ENCODE results near the gene PRELID1.
A peak's percentile ranks its signal among the peaks of the same experiment; 100 is the strongest.
"Not testable (repeated sequence)": the region's sequence is repeated elsewhere in the genome, so short reads cannot be mapped to it uniquely, and the experiment has no call there.

Gene PRELID1, protein sequence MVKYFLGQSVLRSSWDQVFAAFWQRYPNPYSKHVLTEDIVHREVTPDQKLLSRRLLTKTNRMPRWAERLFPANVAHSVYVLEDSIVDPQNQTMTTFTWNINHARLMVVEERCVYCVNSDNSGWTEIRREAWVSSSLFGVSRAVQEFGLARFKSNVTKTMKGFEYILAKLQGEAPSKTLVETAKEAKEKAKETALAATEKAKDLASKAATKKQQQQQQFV

DNA sequence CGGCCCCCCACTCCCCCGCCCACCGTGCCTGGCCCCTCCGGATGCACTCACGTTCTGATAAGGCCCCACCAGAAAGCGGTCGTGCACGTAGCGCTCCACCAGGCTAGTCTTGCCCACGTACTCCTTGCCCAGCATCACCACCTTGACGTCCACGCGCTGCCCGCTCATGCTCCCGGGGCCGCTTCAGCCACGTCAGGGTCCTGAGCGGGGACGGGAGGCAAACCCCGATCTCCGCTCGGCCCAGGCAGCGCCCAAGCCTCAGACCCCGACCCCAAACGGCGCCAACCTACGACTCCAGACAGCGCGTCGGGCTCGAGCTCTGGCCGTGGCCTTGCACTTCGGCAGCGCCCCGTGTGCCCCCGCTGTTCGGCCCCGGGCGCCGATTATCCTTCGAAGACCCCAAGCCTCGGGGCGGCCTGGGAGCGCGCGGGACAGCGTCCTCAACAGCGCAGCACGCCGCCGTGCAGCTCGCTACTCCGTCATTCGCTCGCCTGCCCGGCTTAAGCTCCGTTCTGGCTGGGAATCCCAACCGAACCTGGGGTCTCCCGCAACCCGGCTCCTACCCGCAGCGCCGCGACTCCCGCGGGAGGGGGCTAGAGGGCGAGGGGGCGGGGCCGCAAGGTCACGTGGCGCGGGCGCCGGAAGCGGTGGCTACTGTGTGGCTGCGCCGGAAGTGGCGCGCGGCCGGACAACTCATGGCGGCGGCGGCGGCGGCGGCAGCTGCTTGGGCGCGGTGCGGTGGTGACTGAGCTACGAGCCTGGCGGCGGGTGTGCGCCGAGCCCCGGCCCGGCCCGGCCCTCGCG, at the start of gene PRELID1, which contains the start of gene RAB24:
Gene PRELID1, plus strand, starts transcription at position 679 of the 804 bp plus-strand sequence. CDS start 187 bp downstream, outside the sequence.
Gene RAB24, minus strand, starts transcription at position 599 of the 804 bp plus-strand sequence. Its CDS starts 431 bp downstream, at position 168.
- peak; percentile 41 for DNase-seq

DNA sequence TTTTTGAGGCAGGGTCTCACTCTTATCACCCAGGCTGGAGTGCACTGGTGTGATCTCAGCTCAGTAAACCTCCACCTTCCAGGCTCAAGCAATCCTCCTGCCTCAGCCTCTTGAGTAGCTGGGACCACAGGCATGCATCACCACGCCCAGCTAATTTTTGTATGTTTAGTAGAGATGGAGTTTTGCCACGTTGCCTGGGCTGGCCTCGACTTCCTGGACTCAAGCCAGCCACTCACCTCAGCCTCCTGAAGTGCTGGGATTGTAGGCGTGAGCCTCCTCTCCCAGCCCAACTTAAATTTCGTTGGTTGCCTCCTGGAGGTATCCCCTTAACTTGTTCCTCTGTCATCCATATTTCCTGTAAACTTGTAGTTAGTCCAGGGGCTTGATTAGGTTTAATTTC, 47.3 kb upstream of the PRELID1 start:
- DNase-seq: no peak

DNA sequence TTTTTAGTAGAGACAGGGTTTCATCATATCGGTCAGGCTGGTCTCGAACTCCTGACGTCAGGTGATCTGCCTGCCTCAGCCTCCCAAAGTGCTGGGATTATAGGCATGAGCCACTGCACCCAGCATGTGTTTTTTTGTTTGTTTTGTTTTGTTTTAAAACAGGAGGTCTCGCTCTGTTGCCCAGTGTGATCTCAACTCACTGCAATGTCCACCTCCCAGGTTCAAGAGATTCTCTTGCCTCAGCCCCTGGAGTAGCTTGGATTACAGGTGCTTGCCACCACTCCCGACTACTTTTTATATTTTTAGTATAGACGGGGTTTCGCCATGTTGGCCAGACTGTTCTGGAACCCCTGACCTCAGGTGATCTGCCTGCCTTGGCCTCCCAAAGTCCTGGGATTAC, 44.9 kb upstream of the PRELID1 start:
- DNase-seq: not testable (repeated sequence)

DNA sequence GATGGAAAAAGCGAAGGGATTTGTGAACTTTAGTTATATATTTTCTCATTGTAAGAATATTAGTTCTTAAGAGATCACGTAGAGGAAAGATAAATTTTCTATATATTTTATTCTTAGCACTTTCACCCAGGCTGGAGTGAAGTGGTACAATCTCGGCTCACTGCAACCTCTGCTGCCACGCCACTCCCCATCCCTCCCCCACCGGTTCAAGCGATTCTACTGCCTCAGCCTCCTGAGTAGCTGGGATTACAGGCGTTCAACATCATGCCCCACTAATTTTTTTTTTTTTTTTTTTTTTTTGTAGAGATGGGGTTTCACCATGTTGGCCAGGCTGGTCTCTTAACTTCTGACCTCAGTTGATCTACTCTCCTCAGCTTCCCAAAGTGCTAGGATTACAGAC, 42.6 kb upstream of the PRELID1 start:
- no peak for DNase-seq

DNA sequence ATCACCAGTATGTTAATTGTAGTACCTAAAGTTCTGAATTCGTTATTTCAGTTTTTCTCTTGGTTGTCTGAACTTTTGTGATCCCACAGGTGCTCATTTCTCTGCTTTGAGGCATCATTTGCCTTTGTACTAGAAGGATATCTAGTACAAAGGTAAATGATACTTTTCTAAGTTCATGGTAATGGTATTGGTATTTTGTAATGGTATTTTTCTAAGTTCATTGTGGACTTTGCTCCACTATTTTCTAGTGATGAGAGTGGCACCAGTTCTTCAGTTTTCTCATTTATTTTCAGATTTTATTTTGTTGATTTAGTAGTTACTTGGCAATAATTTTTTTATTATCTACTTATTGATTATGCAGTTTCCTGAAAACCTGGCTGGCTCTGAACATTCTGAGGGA, 42.1 kb upstream of the PRELID1 start:
- DNase-seq: no peak

DNA sequence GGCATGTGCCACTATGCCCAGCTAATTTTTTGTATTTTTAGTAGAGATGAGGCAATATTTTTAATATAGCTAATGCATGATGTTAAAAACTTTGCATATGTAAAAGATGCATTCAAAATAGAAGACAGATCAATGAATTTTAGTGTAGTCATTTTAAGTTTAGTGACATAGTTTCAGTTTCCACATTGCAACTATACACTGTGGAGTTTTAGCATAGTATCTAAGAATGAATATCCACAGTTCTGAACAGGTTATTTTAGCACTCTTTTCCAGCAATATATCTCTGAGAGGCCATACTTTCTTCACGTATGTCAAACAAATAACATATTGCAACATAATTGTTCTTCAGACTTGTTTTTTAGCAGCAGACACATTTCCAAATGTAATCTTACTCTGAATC, 39.4 kb upstream of the PRELID1 start:
- no peak for DNase-seq

DNA sequence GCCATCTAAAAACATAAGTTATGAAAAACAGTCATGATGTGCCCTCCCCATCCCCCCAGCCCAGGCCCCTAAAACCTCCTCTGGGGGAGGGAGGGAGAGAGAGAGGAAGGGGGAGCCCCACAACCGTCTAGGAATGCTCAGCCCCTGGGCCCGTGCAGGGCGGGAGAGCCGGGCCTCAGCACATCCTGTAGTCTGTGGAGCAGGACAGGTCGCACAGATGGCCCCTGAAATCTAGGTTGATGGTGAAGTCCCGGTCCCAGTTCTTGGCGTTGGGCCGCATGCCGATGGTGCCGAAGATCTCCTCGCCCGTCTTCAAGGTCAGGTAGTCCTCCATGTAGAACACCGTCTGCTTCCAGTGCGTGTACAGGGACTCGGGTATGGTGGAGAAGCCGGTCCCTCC, 38.2 kb upstream of the PRELID1 start:
- no peak for DNase-seq

DNA sequence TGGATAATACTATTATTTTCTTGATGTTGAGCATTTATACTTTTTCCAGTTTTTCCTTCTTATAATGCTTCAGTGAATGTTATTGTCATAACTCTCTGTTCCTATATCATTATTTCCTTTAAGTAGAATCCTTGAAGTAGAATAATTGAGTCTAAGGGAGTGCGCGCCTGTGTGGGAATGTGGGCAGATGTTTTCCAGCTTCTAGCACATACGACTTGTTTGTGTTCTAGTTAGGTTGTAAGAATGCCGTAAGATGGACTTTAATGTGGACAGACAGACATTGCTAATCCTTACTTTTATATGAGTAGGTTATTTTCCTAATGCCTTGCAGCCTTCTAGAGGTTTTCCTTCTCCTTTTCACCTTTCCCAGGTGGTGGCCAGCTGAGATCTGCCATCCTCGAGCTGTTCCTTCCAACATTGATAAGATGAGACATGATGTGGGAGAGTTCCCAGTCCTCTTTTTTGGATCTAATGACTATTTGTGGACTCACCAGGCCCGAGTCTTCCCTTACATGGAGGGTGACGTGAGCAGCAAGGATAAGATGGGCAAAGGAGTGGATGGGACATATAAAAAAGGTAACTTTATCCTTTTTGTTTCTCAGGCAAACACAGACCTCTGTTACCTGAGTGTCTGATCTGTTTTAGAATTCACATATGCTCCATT, 34.2 kb upstream of the PRELID1 start:
- no peak for DNase-seq

DNA sequence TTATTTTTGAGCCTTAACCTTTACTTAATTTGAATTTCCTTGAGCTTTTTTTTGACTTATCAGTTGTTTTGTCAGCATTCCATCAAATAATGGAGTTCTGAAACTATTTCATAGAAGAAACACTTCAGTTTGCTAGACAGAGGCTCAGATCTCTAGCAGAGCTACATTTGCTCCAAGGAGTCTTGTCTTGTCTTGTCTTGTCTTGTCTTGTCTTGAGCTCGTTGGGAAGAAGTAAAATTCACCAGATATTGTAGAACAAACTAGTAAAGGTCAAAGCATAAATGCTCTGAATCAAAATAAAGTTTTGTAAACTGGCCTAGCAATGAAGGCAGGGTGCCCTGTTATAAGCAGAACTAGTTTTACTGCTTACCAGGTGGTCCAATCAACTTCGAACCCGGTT, 33.6 kb upstream of the PRELID1 start:
- no peak for DNase-seq

DNA sequence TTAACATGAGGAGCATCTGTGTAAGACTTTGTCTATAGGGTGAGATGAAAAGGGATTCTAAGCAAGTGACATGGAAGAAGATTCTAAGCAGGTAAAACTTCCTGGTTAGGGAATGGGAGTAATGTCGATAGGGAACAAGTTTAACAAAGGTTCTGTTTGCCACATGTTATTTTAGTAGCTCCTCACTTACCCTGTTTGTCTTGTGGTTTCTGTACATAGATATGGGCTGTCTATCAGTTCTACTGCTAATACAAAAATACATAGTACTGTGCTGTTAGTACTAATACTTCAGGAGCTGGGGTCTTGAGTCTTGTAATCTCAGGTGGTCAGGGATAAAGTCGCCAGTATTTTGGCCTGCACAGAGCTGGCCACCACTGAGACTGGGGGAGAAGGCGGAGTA, 32.9 kb upstream of the PRELID1 start:
- DNase-seq: no peak

DNA sequence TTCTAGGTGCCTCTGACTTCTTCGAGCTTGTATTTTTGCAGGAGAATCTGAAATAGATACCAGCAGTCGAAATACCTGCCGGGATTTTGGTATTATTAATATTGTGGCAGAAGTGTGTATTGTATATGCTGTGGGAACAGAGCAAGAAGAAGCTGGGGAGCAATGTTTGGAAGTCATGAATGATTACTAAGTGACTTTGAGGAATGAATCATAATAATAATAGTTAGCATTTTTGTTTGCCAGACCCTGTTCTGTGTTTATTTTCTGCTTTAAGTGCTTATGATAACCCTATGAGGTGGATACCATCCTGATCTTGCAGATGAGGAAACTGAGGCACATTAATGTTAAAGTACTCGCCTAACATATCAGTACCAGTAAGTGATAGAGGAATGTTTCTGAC, 32.5 kb upstream of the PRELID1 start:
- DNase-seq: no peak

DNA sequence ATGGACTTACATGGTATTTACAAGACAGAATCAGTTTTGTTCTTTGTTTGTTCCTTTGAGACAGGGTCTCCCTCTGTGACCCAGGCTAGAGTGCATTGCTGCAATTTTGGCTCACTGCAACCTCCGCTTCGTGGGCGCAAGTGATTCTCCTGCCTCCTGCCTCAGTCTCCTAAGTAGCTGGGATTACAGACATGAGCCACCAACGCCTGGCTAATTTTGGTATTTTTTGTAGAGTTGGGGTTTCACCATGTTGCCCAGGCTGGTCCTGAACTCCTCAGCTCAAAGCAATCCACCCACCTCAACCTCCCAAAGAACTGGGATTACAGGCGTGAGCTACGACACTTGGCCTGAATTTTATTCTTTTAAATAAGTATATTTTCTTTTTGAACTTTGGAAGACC, 27.7 kb upstream of the PRELID1 start:
- DNase-seq: no peak

DNA sequence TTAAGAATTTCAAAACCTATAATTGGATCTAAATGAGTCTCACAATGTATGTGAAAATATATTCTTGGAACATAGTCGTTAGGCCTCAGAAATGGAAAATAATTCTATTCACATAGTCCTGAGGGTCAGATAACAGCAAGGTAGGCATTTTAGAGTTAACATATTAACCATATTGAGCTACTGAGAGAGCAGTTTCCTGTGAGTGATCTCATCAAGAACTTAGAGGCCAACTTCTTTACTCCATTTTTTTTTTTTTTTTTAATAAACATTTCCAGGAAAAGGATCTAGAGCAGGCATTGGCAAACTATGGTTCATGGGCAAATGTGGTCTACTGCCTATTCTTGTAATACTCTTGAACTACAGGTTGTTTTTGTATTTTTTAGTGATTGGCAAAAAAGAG, 26.7 kb upstream of the PRELID1 start:
- no peak for DNase-seq

DNA sequence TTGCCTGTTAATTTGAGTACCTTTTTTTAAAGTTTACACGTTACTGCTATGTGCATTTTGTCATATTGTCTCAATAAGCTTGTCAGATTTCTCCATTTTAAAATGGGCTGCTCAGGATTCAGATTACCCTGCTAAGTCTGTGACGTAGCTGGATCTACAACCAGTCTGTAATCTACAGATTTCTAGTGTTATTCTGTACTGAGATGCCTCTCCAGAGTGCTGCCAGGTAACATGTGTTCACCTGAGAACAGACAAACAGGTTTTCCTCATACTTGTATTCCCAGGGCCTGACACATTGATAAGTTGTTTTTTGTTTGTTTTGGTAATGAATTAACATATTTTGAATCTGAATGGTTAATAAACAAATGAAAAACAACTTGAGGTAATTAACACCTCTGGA, 15.4 kb upstream of the PRELID1 start:
- no peak for DNase-seq

DNA sequence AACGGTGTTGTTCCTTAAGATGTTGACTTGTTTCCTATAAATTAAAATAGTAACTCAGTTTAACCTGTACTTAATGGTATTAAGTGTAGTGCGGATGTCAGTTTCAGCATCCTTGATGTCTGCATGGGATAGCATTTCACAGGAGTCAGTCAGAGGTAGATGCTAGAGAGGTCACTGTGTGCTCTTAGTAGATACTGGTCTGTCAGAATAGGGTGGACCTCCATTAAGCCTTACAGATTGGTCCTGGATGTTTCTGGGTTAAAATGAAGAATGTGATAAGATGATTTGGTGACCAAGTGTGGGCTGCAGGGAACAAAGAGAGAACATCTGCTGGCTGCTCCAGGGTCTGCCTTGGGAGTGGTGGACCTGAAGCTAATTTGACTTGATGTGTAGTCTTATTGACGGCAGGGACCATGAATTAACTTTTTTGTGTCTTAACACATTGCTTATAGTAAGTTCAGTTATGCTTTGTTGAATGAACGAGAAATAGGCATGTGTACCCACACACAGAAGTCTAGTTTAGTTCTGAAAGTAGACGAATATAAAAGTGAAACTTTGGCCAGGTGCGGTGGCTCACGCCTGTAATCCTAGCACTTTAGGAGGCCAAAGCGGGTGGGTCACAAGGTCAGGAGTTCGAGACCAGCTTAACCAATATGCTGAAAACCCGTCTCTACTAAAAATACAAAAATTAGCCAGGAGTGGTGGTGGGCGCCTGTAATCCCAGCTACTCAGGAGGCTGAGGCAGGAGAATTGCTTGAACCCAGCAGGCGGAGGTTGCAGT, 12.6 kb upstream of the PRELID1 start:
- DNase-seq: no peak

DNA sequence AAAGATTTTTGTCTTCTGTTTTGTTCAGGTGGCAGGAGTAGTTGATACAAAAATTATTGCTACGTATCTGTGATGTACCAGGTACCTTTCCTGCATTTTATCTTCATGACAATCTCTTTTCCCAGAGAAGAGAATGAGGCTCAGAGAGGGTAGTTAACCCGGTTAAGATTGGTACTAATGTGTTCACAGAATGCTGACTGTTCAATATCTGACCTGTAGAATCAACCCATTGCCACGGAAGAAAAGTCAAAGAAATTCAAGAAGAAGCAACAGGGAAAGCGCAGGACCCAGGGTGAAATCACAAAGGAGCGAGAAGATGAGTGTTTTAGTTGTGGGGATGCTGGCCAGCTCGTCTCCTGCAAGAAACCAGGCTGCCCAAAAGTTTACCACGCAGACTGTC, 11.9 kb upstream of the PRELID1 start:
- DNase-seq: no peak

DNA sequence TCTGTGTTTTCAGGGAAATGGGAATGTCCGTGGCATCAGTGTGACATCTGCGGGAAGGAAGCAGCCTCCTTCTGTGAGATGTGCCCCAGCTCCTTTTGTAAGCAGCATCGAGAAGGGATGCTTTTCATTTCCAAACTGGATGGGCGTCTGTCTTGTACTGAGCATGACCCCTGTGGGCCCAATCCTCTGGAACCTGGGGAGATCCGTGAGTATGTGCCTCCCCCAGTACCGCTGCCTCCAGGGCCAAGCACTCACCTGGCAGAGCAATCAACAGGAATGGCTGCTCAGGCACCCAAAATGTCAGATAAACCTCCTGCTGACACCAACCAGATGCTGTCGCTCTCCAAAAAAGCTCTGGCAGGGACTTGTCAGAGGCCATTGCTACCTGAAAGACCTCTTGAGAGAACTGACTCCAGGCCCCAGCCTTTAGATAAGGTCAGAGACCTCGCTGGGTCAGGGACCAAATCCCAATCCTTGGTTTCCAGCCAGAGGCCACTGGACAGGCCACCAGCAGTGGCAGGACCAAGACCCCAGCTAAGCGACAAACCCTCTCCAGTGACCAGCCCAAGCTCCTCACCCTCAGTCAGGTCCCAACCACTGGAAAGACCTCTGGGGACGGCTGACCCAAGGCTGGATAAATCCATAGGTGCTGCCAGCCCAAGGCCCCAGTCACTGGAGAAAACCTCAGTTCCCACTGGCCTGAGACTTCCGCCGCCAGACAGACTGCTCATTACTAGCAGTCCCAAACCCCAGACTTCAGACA, 9.6 kb upstream of the PRELID1 start:
- no peak for DNase-seq

DNA sequence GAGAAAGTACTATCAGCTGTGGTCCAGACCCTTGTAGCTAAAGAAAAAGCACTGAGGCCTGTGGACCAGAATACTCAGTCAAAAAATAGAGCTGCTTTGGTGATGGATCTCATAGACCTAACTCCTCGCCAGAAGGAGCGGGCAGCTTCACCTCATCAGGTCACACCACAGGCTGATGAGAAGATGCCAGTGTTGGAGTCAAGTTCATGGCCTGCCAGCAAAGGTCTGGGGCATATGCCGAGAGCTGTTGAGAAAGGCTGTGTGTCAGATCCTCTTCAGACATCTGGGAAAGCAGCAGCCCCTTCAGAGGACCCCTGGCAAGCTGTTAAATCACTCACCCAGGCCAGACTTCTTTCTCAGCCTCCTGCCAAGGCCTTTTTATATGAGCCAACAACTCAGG, 9.0 kb upstream of the PRELID1 start:
- peak; percentile 82 for DNase-seq

DNA sequence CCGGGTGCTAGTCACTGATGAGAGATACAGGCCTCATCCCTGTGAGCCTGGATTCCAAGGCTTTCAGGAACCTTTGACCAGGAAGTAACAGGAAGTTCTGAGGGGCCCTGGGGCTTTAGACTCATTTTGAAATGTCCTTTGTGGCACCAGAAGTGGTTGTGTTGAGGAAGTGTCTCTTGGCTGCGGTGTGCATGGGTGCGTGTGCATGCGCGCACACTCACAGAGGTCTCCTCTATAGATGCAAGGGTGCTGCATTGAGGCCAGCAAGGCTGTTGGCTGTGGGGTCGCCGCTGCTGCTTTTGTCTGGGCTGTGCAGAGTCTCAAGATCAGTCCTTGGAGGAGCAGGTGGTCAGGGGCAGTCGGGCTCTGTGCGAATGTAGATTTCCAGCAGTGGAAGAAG, 7.7 kb upstream of the PRELID1 start:
- no peak for DNase-seq

DNA sequence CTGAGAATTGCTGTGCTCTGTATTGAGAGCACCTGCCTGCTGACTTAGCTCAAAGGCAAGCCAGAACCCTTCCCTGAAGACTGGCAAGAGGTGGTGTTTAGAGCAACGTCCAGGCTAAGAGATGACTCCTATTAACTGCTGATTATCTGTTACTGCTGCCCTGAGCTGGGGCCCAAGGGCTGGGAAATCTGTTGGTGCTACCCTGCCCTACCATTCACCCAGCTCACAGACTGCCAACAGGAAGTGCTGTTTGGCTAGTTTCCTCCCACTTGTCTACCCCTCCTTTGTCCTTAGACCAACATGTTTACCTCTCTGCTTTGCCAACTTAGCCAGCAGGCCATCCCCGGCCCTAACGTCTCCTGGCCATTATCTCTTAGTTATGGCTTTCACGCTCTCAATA, 7.0 kb upstream of the PRELID1 start:
- DNase-seq: no peak

DNA sequence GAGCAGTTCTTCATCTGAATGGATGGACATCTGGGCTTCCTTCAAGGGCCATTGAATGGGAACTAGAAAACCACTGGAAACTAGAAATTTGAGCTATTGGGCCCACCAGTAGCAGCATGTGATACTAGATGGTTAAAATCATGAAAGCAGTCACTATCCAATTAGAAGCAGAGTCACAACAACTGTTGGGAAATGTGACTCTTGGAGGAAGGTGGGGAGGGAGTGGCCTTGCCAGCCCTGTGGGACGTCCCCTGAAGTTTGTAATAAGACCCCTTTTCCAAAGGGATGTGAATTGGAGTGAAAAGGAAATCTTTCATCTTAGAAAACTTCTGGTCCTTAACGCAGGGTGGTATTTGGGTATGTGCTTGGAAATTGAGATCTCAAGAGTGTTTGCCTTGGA, 5.7 kb upstream of the PRELID1 start:
- DNase-seq: no peak

DNA sequence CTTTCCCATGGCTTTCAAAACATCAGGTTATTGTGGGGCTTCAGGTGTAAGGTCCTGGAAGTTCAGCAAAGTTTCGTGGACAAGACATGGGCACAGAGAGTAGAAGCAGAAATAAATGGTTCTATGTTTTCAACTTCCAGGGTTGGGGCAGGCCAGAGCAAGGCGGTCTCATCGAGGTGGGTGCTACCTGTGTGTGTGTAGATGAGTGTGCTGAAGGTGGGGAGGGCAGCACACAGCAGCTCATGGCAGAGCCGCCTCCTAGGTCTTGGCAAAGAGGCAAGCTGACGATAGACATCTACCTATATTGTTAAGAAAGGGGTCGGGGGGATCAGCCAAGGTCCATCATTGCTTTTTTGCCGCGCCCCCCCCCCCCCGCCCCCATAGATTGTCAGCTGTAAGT, 3.9 kb upstream of the PRELID1 start:
- no peak for DNase-seq
